Fibroblast of villous mesenchyme (primary cell): ENCODE data around the gene PAK5. TPM values are rescaled to one million over a fixed set of nuclear protein-coding genes. Genes with fewer than 3 reads are reported as not detected.
"Not testable (repeated sequence)": the region's sequence is repeated elsewhere in the genome, so short reads cannot be mapped to it uniquely, and the experiment has no call there.

ENCODE experiments used
- DNase-seq: peaks from one replicate; pipeline ENCODE4 v3.0.0-alpha.2; 2010; ENCODE audit warnings: low read depth
- H3K4me3 ChIP-seq: 2 replicates; pipeline ENCODE4 v1.5.1; 2011; ENCODE audit warnings: low read depth, mild to moderate bottlenecking, low read length
- CTCF ChIP-seq: IDR thresholded peaks from 2 replicates; pipeline ENCODE4 v1.5.1; 2012; ENCODE audit warnings: low read depth, mild to moderate bottlenecking, low read length; ENCODE audit not compliant: insufficient read depth
- total RNA-seq: library from RNA; depleted of rRNA; stranded (reverse); fragments of >200 nt; gene quantifications from 2 replicates; pipeline ENCODE4 v1.2.3, GENCODE V29; 2012

Gene PAK5
- total RNA-seq, 1 donor = not detected

GRCh38 chr20:9646375-9646774, 192.5 kb downstream of the PAK5 start:
- H3K4me3 ChIP-seq = no peak overlapping the region
- no peak for DNase-seq
- TF ChIP-seq CTCF = no peak

- DNase-seq = no peak
- no peak for TF ChIP-seq CTCF
- no peak overlapping the region for H3K4me3 ChIP-seq
These were observed 196.0 kb downstream of the PAK5 start for GRCh38 chr20:9642882-9643281.

DNA sequence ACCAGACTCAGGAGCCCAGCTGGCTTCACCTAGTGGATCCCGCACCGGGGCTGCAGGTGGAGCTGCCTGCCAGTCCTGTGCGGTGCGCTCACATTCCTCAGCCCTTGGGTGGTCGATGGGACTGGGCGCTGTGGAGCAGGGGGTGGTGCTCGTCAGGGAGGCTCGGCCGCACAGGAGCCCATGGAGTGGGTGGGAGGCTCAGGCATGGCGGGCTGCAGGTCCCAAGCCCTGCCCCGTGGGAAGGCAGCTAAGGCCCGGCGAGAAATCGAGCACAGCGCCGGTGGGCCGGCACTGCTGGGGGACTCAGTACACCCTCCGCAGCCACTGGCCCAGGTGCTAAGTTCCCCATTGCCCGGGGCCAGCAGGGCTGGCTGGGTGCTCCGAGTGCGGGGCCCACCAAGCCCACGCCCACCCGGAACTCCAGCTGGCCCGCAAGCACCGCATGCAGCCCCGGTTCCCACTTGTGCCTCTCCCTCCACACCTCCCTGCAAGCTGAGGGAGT, 197.3 kb downstream of the PAK5 start:
- DNase-seq, H3K4me3 ChIP-seq: not testable (repeated sequence)

DNA sequence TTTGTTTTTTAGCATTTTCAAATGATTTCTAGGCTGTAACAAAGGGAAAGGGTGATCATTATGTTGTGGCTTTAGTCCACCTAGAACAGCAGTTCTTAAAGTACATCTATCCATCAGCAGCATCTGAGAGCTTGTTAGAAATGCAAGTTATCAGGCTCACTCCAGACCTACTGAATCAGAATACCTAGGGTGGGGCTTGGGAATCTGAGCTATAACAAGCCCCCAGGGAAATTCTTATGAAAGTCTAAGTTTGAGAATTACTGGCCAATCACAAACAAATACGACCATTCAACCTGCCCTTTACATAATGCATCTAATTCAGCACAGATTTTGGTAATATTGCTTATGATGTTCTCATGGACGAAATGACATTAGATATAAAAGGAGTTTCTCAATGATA, 201.0 kb downstream of the PAK5 start:
- no peak overlapping the region for H3K4me3 ChIP-seq
- TF ChIP-seq CTCF = no peak
- DNase-seq = no peak

DNA sequence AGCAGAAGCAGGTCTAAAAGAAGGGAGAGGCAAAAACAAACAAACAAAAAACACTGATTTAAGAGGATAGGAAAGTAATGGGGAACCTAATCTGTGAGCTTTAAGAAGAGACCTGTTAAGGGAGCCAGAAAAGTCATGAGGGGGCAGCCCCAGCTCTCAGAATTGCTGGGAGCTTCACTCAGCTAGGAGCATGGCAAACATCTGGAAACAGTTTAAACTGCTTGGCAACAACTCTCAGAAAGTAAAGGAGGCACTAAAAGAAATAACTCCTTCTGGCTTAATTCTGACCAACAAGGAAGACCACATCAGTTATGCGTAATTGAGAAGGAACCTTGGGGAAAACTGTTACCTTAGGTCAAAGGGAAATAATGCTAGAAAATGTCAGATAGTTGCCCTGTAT, 203.1 kb downstream of the PAK5 start:
- TF ChIP-seq CTCF = no peak
- no peak overlapping the region for H3K4me3 ChIP-seq
- DNase-seq = no peak

DNA sequence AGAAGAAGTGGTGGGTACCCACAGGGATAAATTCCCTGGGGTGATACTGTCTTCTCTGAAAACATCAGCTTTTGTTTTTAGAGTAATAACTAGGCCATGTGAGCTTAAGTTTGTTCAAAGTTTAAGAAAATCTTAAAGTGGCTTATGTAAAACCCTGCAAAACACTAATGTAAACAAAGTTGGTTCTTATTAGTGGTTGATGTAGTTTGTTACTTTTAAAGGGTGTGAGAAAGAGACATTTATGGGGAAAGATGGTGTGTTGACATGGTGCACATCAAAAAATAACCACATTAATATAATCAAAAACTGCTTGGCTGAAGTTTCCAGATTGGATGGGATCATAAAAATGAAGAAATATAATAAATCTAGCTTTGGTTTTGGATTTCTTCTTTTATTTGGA, 204.5 kb downstream of the PAK5 start:
- no peak for DNase-seq
- no peak for TF ChIP-seq CTCF
- no peak overlapping the region for H3K4me3 ChIP-seq

DNA sequence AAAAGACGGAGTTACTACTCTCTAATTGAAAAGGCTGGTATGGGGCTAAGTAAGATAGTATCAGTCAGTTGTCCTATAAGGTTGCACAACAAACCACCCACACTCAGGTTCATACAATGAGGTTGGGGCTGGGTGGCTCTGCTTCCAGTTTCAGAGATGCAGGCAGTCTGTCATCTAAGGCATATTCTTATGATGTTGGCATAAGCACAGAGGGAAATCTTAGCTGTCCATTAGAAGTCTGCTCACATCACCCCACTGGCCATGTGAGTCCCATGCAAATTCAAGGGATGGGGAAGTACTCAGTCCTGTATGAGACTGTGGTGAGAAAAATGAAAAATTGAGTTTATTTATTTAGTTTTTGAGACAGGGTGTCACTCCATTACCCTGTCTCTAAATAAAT, 205.9 kb downstream of the PAK5 start:
- TF ChIP-seq CTCF = no peak
- H3K4me3 ChIP-seq = no peak overlapping the region
- no peak for DNase-seq

DNA sequence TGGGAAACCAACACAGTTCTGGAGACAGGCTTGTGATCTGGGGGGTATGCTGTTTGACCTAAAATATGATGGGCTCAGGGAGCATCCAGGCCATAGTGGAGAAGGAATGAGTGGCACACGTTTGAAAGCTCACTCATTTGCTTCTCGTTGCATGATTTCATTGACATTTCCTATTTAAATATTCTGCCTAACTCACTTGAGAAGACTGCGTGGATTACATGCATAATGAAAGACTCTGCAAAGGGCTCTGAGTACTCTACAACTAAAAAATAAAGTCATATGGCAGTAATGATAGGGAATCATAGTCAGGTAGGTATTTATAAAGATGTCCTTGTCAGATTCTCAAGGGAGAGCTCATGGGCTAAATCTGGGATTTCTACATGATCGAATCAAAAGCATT, 206.6 kb downstream of the PAK5 start:
- no peak for TF ChIP-seq CTCF
- DNase-seq = no peak
- no peak overlapping the region for H3K4me3 ChIP-seq
